NAMALWA (cell line): ENCODE measurements around the gene PRUNE2.
"Not testable (repeated sequence)": the region's sequence is repeated elsewhere in the genome, so short reads cannot be mapped to it uniquely, and the experiment has no call there.

Experiments
- DNase-seq: peaks from one replicate; pipeline ENCODE4 v3.0.0-alpha.2; 2015; ENCODE audit warnings: low spot score

PRUNE2 gene

DNA sequence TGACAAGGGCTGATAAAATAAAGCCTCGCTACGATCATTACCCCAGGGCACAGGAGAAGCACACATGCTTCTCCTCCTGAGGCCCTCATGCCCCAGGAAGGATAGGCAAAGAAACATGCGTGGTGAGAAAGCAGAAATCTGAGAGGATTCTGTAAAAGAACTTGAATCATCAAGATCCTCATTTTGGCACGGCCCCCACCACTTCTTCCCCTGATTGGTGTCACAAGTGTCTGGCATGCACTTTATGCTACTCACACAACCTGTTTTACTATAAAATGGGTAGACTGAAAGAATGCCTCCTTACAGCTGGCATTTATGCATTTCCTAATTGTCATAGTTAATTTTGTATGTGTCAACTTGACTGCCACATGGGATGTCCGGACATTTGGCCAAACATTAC is 109.6 kb downstream of the PRUNE2 start:
- DNase-seq: no peak

DNA sequence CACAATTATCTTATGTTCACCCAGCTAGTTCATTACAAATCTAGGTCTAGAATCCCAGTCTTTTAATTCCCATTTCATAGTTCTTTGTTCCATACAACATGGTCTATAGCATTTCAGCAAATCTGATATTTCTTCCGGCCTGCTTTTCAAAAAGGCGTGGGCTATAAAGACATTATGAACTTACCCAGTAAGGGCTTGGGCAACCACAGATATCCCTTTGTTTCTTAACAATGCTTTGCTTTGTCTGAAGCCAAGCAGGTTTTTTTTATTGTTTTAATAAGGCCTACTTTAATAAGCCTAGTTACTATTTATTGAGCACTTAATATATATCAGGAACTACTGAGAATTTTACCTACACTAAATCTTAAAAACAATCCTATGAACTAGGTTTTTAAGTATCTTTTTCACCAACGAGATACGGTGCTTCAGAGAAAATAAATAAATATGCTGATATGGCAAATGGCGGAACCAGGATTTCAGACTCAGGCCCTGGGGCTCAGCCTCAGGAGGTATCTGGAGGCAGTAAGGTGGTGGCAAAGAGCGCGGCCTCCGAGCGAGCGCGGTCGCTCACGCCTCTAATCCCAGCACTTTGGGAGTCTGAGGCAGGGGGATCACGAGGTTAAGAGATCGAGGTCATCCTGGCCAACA is 112.0 kb downstream of the PRUNE2 start:
- DNase-seq: no peak

DNA sequence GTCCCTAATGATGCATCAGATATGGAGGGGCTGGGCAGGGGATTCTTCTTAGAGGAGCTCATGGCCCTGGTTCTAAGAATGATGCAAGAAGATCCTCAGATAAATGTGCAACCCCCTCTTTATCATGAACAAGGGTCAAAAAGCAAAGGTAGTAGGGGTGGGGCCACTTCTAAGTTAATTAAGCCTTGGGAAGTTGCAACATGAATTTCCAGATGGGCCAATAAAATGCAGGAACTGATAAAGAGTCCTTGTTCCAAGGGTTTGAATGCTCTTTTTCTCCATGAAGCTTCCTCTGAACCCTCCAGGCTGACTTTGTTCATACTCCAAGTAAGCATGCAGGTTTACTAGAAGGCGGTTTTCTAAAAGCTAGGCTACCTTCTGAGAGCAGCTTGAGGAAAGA is 116.1 kb downstream of the PRUNE2 start:
- DNase-seq: no peak

- DNase-seq: no peak
These were observed 118.2 kb downstream of the PRUNE2 start for GRCh38 chr9:76787677-76788076.

GRCh38 chr9:76785501-76785900 is 120.4 kb downstream of the PRUNE2 start:
- no peak for DNase-seq

- no peak for DNase-seq
These were observed 121.0 kb downstream of the PRUNE2 start for GRCh38 chr9:76784881-76785280.

DNA sequence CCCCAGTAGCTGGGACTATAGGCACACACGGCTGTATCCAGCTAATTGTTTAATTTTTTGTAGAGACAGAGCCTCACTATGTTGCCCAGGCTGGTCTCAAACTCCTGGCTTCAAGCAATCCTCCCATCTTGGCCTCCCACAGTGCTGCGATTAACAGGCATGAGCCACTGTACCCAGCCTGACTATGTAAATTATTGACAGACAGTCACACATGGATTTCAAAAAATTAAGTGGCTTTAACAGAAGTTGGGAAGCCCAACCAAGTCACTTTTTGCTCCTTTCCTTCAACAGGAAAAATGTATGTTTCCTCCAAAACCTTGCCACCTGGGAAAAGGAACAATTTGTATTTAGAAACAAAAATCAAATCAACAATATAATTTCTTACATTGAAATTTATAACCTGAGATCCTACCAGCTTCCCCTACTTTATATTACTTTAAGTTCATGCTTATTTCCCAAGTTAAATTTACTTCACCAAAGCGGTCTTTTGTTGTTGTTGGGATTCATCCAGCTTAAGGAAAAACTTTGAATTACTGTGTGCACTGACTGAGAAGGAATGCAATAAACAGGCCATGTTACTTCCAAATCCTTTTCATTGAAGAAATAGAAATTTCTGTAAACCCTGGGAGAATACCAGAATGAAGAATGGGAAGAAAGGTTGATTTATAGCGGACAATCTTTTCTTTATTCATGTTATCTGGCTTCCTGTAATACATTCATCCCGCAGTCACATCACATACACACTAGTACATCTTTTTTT is 133.0 kb downstream of the PRUNE2 start:
- no peak for DNase-seq

DNA sequence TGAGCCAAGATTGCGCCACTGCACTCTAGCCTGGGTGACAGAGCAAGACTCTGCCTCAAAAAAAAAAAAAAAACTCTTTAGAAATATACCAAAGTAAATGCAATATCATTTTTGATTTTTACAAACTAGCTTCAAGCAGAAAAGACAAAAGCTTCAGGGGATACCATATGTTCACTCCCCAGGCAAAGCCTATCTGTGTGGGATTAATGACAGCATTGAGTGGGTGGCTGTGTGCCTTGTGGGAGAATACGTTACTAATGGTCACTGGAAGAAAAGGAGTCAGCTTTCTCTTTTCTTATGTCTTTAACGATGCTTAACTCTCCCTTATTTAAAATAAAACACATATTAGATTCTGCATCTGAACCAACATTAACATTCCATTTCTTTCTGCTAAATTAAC is 139.8 kb downstream of the PRUNE2 start:
- DNase-seq: no peak

- DNase-seq: no peak
These were observed 141.8 kb downstream of the PRUNE2 start, which contains the start of gene PCA3 for GRCh38 chr9:76764138-76764537. PCA3 (plus strand) TSS chr9:76764438.

- DNase-seq: peak; percentile 28
These were observed 144.5 kb downstream of the PRUNE2 start for GRCh38 chr9:76761448-76761847.

DNA sequence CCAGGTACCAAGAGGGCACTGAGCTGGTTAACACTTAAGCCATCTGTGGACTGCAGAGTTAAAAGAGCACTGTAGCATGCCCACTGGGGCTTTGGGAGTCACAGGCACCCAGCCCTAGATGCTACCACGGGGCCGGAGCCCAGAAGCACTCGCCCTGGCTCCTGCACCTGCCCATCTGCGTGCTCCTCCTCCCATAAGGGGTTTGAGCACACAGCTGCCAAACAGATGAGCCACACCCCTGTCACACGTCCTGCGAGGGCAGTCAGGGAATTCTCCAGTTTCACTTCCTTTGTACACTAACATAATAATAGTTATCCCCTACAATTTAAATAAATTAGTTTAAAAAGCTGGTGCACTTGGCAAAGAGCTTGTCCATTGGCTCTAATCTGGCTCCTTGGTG is 146.2 kb downstream of the PRUNE2 start:
- peak; percentile 57 for DNase-seq

DNA sequence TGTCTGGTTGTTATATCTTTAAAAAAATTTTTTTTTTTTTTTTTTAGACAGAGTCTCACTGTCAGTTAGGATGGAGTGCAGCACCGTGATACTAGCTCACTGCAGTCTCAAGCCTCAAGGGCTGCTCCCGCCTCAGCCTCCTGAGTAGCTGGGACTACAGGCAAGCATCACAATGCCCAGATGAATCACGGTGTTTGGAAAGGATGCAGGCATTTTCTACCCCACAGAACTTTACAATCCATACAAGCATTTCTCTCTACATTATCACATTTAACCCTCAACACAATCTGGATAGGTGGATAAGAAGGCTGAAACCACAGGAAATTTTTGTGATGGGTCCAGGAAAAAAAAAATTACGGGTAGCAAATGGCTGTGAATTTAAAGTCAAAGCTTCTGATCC is 147.4 kb downstream of the PRUNE2 start:
- no peak for DNase-seq

DNA sequence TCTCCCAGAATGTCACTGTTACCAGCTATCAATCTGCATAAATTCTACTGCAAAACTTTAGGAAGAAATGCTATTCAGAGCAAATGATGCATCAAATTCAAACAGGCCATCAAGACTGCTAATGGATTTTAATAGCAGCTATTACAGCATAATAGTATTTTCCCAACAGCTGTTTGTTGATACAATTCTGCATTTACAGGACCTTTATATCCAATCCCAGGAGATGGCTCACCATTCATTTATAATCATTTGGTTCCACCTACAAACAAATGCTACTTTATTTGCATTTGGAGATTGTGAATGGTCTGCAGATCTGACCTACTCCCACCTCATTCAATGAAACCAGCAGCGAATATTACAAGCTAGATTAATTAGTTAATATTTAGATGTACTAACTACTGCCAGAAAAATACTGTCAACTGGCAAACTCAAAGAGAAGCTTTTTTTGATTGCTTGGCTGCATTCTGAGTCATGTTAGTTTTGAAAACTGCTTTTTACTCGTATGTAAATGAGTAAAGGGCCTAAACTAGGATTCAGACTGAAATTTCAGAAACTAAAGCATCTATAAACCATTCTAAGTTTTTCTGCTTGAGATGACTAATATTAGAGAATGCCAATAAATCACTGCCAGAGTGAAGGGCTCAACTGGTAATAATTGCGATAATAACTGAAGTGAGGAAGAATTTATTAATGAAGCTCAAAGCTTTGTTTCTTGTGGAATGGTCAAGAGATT is 148.8 kb downstream of the PRUNE2 start:
- no peak for DNase-seq

DNA sequence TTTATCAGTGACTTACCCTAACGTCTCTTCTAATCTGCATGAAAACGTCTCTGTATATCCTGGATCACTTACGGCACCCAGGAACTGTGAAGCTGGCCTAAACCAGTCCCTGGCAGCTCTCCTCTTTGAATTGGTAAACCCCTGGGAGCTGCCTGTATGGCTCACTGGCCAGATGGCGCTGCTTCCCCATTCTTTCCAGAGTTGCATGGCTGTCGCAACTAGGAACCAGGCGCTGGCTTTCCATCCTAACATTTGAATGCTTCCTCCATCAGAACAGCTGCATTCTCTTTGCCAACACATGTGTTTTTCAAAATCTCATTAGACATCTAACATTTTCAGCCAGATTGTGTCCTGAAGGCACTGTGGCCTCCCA is 149.7 kb downstream of the PRUNE2 start:
- no peak for DNase-seq

DNA sequence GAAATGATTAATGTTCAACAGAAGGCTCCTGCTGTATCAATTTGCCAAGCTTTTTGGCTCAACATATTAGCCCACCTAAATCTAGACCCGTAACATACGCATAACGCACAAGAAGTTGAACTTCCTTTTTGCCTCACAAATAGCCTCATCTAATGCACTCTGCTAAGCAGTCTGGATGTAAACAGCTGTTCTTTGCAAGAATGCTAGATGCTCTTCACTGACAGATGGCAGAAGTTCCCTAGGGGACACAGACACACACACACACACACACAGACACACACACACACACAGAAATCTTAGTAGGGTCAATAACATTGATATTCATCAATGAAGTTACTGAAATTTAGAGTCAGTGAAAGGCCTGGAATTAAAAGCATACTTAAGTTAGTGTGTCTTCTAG is 154.9 kb downstream of the PRUNE2 start:
- peak; percentile 12 for DNase-seq

- DNase-seq: no peak
These were observed 161.6 kb downstream of the PRUNE2 start for GRCh38 chr9:76744336-76744735.

DNA sequence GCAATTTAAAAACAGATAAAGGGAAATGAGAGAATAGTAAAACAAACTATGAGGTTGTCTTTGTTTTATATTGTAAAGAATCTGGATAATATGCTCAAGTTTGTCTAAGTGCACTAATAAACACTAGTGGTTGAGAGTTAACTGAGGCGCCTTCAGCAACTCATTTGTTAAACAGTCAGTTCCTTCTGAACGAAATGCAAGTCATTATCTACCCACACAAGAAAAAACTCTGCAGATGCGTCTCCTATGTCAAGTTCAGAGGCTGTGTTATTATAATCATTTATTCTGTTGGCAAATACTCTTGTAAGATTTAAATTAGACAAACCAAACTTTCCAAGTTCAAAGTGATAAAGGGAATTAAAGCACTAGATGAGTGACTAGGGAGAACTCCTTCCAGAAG is 162.0 kb downstream of the PRUNE2 start:
- DNase-seq: no peak

DNA sequence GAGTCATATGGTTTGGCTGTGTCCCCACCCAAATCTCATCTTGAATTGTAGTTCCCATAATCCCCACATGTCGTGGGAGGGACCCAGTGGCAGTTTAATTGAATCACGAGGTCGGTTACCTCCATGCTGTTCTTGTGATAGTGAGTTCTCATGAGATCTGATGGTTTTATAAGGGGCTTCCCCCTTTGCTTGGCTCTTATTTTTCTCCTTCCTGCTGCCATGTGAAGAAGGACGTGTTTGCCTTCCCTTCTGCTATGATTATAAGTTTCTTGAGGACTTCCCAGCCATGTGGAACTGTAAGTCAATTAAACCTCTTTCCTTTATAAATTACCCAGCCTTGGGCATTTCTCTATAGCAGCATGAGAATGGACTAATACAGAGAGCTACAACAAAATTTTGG is 163.0 kb downstream of the PRUNE2 start:
- DNase-seq: not testable (repeated sequence)

DNA sequence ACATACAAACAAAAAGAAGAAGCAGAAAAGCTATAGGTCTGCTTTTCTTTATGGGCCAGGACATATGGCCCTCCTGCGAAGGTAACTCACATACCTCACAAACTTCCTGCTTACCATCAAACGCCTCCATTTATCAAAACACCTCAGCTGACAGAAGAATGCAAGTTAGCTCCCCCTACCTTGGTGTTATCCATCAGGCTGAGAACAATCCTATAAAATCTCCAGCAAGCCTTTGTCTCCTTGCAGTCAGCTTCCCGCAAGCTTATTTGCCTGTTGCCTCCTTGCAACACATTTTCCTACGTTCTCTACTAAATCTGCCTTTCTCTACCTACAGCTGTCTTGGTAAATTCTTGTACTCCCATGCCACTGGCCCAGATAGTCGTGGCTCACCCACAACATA is 164.4 kb downstream of the PRUNE2 start:
- DNase-seq: no peak

DNA sequence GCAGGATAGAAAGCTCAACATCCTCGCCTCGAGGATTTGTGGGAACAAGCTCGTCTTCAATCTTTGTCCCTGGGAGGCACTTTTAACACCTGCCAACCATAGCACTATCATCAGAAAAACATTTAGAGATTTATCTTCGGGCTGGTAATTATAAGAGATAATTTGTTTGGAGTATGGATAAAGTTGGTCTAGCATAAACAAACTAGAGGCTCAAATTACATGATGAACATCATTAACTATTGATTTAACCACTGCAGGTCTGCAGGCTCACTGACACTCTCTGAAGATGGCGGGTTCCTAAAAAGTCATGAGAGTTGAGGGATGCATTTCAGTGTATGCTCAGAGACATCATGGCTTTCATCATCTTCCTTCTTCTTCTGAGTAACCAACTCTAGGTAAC is 167.5 kb downstream of the PRUNE2 start:
- DNase-seq: no peak

DNA sequence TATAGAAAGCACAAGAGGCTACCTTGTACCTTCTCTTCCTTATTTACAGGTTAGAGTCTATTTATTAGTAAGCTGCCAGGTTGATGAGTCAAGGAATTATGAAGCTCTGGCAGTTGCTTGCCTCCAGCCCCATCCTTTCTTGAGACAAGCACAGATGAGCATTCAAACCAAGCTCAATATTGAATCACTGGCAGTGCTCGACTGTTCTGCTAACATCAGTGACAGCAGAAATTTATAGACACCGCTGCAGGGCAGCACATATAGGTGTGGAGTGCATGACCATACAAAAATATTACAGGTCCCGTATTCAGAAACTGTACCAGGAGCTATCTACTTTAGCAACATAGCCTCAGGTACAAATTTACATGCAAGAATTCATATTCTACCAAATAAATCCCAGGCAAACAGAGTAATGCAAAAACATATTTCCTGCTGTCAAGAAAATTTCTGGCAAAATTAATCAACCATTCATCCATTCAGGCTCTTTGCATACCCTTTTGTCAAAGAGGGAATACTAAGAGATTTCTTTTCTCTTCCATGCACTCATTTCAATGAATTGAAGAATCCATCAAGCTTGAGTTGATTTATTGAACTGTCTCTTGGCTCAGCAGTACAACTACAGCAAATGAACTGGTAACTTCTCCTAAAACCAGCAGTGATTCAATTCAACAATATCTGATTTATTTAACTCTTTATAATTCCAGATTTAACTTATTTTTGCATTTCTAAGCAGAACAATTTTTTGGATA is 168.6 kb downstream of the PRUNE2 start:
- no peak for DNase-seq

DNA sequence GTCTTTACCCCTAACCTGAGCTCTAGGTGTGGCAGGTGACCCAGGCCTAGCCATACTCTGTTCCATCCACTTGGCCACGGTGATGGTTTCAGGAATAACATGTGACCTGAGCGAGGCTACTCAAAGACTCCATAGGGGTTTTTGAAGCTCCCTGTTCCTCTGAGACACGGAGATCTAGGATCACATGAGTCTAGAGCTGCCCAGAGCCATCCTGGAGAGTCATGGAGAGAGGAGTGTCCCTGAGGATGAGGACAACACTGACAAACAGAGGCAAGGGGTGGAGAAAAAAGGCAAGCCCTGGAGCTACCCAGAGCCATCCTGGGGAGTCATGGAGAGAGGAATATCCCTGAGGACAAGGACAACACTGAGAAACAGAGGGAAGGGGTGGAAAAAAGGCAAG is 171.2 kb downstream of the PRUNE2 start:
- DNase-seq: no peak

DNA sequence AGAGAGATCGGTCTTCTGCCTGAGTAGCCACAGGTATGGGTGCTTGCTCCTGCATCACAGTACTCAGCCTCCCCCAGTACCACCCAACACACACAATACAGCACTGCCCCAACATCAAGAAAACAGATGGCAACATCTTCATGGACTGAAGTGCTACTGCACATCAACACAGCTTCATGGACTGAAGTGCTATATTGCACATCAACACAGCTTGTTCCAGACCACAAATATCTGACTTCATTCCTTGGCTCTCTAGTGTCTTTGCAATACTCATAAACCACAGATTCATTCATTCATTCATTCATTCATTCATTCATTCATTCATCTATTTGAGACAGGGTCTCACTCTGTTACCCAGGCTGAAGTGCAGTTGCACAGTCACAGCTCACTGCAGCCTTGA is 172.8 kb downstream of the PRUNE2 start:
- DNase-seq: no peak
